HG03565 (cell line): Measurements from ENCODE around the gene GCNT3.

Source experiments
- ATAC-seq: cut with Tn5 transposase; IDR thresholded peaks from one replicate; pipeline ENCODE4 v1.9.1; 2021; ENCODE audit warnings: mild to moderate bottlenecking, moderate library complexity; ENCODE audit not compliant: unreplicated experiment

Gene GCNT3

GRCh38 chr15:59611276-59612260 lies at the start of gene GCNT3:
Gene GCNT3 (plus strand): TSS chr15:59611783. CDS start chr15:59618239, 6,456 bp downstream.
- no peak for ATAC-seq

GRCh38 chr15:59562448-59563186 lies 49.0 kb upstream of the GCNT3 start:
- no peak for ATAC-seq

GRCh38 chr15:59565299-59565698 lies 46.3 kb upstream of the GCNT3 start:
- no peak for ATAC-seq

- ATAC-seq = no peak
Measured at GRCh38 chr15:59567324-59567723, 44.3 kb upstream of the GCNT3 start.

- ATAC-seq = no peak
Measured at GRCh38 chr15:59569477-59569876, 42.1 kb upstream of the GCNT3 start.

- no peak for ATAC-seq
Measured at GRCh38 chr15:59570315-59570714, 41.3 kb upstream of the GCNT3 start.

GRCh38 chr15:59571606-59572005 lies 40.0 kb upstream of the GCNT3 start:
- ATAC-seq = no peak

- no peak for ATAC-seq
Measured at GRCh38 chr15:59583088-59583487, 28.5 kb upstream of the GCNT3 start.

- no peak for ATAC-seq
Measured at GRCh38 chr15:59587085-59587826, 24.3 kb upstream of the GCNT3 start.

- no peak for ATAC-seq
Measured at GRCh38 chr15:59590027-59590426, 21.6 kb upstream of the GCNT3 start.

- ATAC-seq = no peak
Measured at GRCh38 chr15:59591356-59591755, 20.2 kb upstream of the GCNT3 start.

- ATAC-seq = no peak
Measured at GRCh38 chr15:59594493-59594942, 17.1 kb upstream of the GCNT3 start.

- no peak for ATAC-seq
Measured at GRCh38 chr15:59594991-59595390, 16.6 kb upstream of the GCNT3 start.

GRCh38 chr15:59595434-59595915 lies 16.1 kb upstream of the GCNT3 start:
- no peak for ATAC-seq

GRCh38 chr15:59596640-59597039 lies 14.9 kb upstream of the GCNT3 start:
- ATAC-seq = no peak

- ATAC-seq = no peak
Measured at GRCh38 chr15:59598461-59598860, 13.1 kb upstream of the GCNT3 start.

GRCh38 chr15:59605994-59606393 lies 5.6 kb upstream of the GCNT3 start:
- no peak for ATAC-seq

GRCh38 chr15:59609730-59610712 lies 1.6 kb upstream of the GCNT3 start:
- ATAC-seq = no peak

- ATAC-seq = no peak
Measured at GRCh38 chr15:59614153-59614552, 2.6 kb downstream of the GCNT3 start.

GRCh38 chr15:59615661-59616060 lies 4.1 kb downstream of the GCNT3 start:
- ATAC-seq = no peak
